ENCODE measurements around the gene PUSL1. TPM values are rescaled to one million over a fixed set of nuclear protein-coding genes. Genes with fewer than 3 reads are reported as not detected.

The PUSL1 gene
- total RNA-seq, 2 donors from 2014 or later: 14.5 to 24.8 TPM

GRCh38 chr1:1291023-1291528 lies 17.3 kb upstream of the PUSL1 start:
- H3K4me3 ChIP-seq: no peak overlapping the region
- no peak overlapping the region for H3K27ac ChIP-seq
- no peak for TF ChIP-seq CTCF (IDR thresholded peaks at IDR 0.05)
- H3K27me3 ChIP-seq: peaks cover 0 to 6% of the 10 kb centered on the region in 2 donors
- H3K36me3 ChIP-seq: peaks cover 2% of the 10 kb centered on the region
- H3K4me1 ChIP-seq: peaks cover 0 to 15% of the 10 kb centered on the region in 2 donors
- no peaks in the 10 kb centered on the region for H3K9me3 ChIP-seq
- no peak for DNase-seq (ENCODE audit: low spot score)

GRCh38 chr1:1291548-1292441 lies 16.6 kb upstream of the PUSL1 start:
- TF ChIP-seq CTCF (IDR thresholded peaks at IDR 0.05): peak; percentile 33 to 78
- Histone ChIP-seq H3K4me3 (no peak overlapping the region), H3K27me3 (no peaks in the 10 kb centered on the region), H3K27ac (no peak overlapping the region), H3K9me3 (no peaks in the 10 kb centered on the region), H3K4me1 (peaks cover 0 to 15% of the 10 kb centered on the region in 2 donors), H3K36me3 (peaks cover 6% of the 10 kb centered on the region)
- no peak for DNase-seq (ENCODE audit: low spot score)

GRCh38 chr1:1292442-1292779 lies 16.0 kb upstream of the PUSL1 start:
- peaks cover 6% of the 10 kb centered on the region for H3K36me3 ChIP-seq
- no peak overlapping the region for H3K27ac ChIP-seq
- no peaks in the 10 kb centered on the region for H3K27me3 ChIP-seq
- no peak for DNase-seq (ENCODE audit: low spot score)
- H3K4me1 ChIP-seq: peaks cover 0 to 15% of the 10 kb centered on the region in 2 donors
- H3K9me3 ChIP-seq: no peaks in the 10 kb centered on the region
- TF ChIP-seq CTCF (IDR thresholded peaks at IDR 0.05): no peak
- H3K4me3 ChIP-seq: no peak overlapping the region

DNA sequence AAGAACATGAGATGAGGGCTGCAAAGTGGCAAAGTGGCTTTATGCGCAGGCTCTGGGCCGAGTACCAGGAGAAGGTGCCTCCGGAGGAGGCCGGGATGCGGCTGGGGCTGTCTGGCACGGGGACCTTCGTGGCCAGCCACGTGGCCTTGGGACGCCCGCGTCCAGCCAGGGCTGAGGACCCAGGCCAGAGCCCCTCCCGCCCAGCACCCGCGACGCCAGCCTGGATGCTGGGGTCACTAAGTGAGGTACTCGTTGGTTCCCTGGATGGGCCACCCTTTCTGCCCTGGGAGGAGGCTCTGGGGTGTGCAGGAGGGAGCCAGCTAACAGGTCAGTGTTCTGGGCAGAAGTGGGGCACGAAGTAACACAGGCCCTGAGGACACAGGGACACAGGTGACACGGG lies 15.5 kb upstream of the PUSL1 start:
- Histone ChIP-seq H3K4me1 (peaks cover 0 to 15% of the 10 kb centered on the region in 2 donors), H3K27me3 (no peaks in the 10 kb centered on the region), H3K4me3 (no peak overlapping the region), H3K27ac (no peak overlapping the region), H3K36me3 (peaks cover 6% of the 10 kb centered on the region), H3K9me3 (no peaks in the 10 kb centered on the region)
- no peak for TF ChIP-seq CTCF (IDR thresholded peaks at IDR 0.05)
- no peak for DNase-seq (ENCODE audit: low spot score)

DNA sequence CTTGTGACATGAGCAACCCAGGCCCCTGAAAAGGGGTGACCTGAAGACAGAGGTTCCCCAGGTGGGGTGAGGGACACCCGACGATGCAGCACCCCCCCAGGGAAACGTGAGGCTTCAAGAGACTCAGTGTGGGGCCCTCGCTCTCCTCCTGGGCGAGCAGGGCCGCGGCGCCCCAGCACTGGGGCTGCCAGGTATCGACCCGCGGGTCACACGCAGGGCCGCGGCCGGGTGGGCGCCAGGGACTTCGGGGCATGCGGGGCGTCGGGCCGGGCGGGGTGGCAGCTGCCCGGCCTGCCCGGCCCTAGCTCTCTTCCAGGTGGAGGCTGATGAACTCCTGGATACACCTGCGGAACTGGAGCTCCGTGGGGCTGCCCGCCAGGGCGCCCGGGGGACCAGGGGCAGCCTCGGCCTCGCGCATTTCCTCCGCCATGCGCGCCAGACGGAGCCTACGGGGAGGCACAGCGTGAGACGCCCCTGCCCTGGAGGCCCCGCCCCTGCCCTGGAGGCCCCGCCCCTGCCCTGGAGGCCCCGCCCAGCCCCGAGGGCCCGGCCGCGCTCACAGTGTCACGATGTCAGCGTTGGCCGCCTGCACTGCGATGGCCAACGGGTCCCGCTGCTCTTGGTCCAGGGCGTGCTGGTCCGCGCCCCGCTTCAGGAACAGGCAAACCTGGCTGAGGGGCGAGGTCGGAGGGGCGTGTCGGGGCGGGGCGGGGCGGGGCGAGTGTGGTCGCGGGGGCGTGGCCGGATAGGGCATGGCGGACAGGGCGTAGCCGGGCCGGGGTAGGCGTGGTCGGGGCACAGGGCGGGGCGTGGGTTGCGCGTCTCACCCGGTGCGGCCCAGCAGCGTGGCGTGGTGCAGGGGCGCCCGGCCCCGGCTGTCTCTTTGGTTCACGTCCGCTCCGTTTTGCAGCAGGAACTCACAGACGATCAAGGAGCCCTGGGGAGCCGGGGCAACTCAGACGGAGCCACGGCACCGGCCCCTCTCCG lies 14.8 kb upstream of the PUSL1 start:
- no peak for DNase-seq (ENCODE audit: low spot score)

More for the DNA sequence above, 14.8 kb upstream of the PUSL1 start:
- peaks cover 0 to 15% of the 10 kb centered on the region in 2 donors for H3K4me1 ChIP-seq
- H3K4me3 ChIP-seq: no peak overlapping the region
- no peaks in the 10 kb centered on the region for H3K27me3 ChIP-seq
- no peaks in the 10 kb centered on the region for H3K9me3 ChIP-seq
- no peak overlapping the region for H3K27ac ChIP-seq
- H3K36me3 ChIP-seq: peaks cover 6% of the 10 kb centered on the region
- no peak for TF ChIP-seq CTCF (IDR thresholded peaks at IDR 0.05)

All from right atrium auricular region (tissue), 2 donors.